ENCODE measurements around the gene R3HDM2.

Gene R3HDM2

DNA sequence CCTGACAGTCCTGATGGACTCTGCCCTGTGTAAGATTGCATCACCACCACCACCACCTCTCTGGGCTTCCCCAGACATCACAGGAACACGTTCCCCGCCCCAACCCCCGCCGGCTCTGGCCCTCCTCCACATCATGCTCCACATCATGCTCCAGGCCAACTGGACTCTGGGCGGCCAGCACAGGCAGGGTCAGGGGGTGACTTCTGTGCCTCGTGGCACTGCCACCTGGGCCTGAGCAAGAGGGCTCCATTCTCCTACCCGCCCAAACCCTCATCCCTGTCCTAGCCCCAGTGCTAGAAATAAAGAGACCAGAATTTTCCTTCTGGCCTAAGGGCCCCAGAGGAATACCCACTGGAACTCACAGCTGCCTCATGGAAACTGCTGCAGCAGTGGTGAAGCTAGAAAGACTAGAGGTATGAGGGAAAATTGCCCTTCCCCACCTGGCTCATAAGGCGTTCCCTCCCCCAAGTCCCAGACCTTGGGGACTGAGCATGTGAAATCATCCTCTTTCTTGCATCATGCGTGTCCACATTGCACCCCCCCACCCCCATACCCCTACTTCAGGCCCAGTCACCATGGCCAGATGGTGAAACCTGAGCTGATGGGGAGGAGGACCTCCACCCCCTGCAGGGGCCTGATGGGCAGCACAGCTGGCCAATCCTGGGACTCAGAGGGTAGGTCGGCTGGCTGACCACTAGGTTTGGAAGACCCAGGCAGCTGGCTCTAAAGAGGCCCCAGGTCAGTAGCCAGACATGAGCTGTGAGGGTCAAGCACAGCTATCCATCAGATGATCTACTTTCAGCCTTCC is 23.9 kb upstream of the R3HDM2 start, which contains the start of gene INHBE:
INHBE (plus strand) TSS at position 742 of the 808 bp plus-strand sequence. CDS start 230 bp downstream, outside the sequence.
- TF ChIP-seq, protein P1, sequence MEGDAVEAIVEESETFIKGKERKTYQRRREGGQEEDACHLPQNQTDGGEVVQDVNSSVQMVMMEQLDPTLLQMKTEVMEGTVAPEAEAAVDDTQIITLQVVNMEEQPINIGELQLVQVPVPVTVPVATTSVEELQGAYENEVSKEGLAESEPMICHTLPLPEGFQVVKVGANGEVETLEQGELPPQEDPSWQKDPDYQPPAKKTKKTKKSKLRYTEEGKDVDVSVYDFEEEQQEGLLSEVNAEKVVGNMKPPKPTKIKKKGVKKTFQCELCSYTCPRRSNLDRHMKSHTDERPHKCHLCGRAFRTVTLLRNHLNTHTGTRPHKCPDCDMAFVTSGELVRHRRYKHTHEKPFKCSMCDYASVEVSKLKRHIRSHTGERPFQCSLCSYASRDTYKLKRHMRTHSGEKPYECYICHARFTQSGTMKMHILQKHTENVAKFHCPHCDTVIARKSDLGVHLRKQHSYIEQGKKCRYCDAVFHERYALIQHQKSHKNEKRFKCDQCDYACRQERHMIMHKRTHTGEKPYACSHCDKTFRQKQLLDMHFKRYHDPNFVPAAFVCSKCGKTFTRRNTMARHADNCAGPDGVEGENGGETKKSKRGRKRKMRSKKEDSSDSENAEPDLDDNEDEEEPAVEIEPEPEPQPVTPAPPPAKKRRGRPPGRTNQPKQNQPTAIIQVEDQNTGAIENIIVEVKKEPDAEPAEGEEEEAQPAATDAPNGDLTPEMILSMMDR (conservative IDR thresholded peaks at IDR 0.05; ENCODE audit: low read depth), result no peak
- peak within 1 kb of the TSS; percentile 97 for H3K27ac ChIP-seq
- ChIA-PET CTCF (interaction anchor here (0.6 to 1.4 kb wide), 5 partner anchors 62 to 241 kb away, joined by 3 read pairs; no protein-coding TSS in a partner anchor), POLR2A (ENCODE audit: low non-redundant PET) (no interaction called here)
- no peak for DNase-seq (ENCODE audit: low spot score)

DNA sequence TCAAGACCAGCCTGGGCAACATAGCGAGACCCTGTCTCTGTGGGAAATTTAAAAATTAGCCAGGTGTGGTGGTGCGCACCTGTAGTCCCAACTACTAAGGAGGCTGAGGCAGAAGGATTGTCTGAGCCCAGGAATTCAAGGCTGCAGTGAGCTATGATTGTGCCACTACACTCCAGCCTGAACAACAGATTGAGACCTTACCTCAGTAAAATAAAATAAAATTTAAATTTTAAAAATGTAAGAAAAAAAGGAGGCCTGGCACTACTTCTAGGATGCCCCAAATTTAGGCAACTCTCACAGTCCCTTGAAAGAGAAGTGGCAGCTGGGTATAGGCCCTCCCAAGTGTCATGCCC is 23.3 kb upstream of the R3HDM2 start:
- DNase-seq (ENCODE audit: low spot score), result no peak
- ChIA-PET CTCF (interaction anchor here (0.6 to 0.8 kb wide), 2 partner anchors 47 to 161 kb away, joined by 3 to 6 read pairs; no protein-coding TSS in a partner anchor), POLR2A (ENCODE audit: low non-redundant PET) (no interaction called here)
- TF ChIP-seq, protein P1 (conservative IDR thresholded peaks at IDR 0.05; ENCODE audit: low read depth), result no peak
- peak overlapping the region; percentile 97 for H3K27ac ChIP-seq

- H3K27ac ChIP-seq, result no peak overlapping the region
- POLR2A ChIA-PET (ENCODE audit: low non-redundant PET), result no interaction called here
- CTCF ChIA-PET, result interaction anchor here (0.6 to 2.8 kb wide), 23 partner anchors 10 to 824 kb away, joined by 3 to 19 read pairs (median 4); partner anchors contain the start of genes ARHGAP9 and DCTN2
- TF ChIP-seq, protein P1 (conservative IDR thresholded peaks at IDR 0.05; ENCODE audit: low read depth), result peak; percentile 91
- DNase-seq (ENCODE audit: low spot score), result peak; percentile 53
These were observed 22.2 kb upstream of the R3HDM2 start for GRCh38 chr12:57452937-57453509.

GRCh38 chr12:57452181-57452936 is 21.5 kb upstream of the R3HDM2 start:
- TF ChIP-seq, protein P1 (conservative IDR thresholded peaks at IDR 0.05; ENCODE audit: low read depth), result no peak
- DNase-seq (ENCODE audit: low spot score), result no peak
- ChIA-PET POLR2A (ENCODE audit: low non-redundant PET) (no interaction called here), CTCF (interaction anchor here (0.6 to 2.8 kb wide), 18 partner anchors 9 to 213 kb away, joined by 3 to 18 read pairs (median 4); partner anchors contain the start of genes ARHGAP9 and DCTN2)
- H3K27ac ChIP-seq, result no peak overlapping the region

- no peak overlapping the region for H3K27ac ChIP-seq
- ChIA-PET CTCF (interaction anchor here (1.5 to 2.8 kb wide), 2 partner anchors 11 to 144 kb away, joined by 5 to 18 read pairs; no protein-coding TSS in a partner anchor), POLR2A (ENCODE audit: low non-redundant PET) (no interaction called here)
- TF ChIP-seq, protein P1 (conservative IDR thresholded peaks at IDR 0.05; ENCODE audit: low read depth), result no peak
- no peak for DNase-seq (ENCODE audit: low spot score)
These were observed 20.5 kb upstream of the R3HDM2 start for GRCh38 chr12:57451233-57451778.

DNA sequence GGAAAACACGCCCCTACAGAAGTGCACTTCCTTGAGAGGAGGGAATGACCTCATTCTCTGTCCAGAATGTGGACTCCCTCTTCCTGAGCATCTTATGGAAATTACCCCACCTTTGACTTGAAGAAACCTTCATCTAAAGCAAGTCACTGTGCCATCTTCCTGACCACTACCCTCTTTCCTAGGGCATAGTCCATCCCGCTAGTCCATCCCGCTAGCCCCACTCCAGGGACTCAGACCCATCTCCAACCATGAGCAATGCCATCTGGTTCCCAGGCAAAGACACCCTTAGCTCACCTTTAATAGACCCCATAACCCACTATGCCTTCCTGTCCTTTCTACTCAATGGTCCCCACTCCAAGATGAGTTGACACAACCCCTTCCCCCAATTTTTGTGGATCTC is 19.2 kb upstream of the R3HDM2 start:
- DNase-seq (ENCODE audit: low spot score), result no peak
- ChIA-PET POLR2A (ENCODE audit: low non-redundant PET) (no interaction called here), CTCF (interaction anchor here (0.9 kb wide), 1 partner anchor 142 kb away, joined by 3 read pairs; no protein-coding TSS in a partner anchor)
- TF ChIP-seq, protein P1 (conservative IDR thresholded peaks at IDR 0.05; ENCODE audit: low read depth), result no peak
- no peak overlapping the region for H3K27ac ChIP-seq
